RWPE1 (cell line): ENCODE results near the gene PSEN2.

Source experiments
- CTCF ChIA-PET: fragments of 350-600 bp; sonication (Branson Sonifier 250); formaldehyde crosslinking; extraction: SDS; loops from one replicate; lab custom pipeline; 2021; lab: Yijun Ruan, JAX
- POLR2A ChIA-PET: fragments of 400-600 bp; formaldehyde crosslinking; extraction: SDS; loops from one replicate; lab custom pipeline; 2020; ENCODE audit warnings: antibody characterized with exemption; ENCODE audit not compliant: low non-redundant PET; lab: Yijun Ruan, JAX
- DNase-seq: peaks from one replicate; pipeline ENCODE4 v3.0.0; 2012; ENCODE audit warnings: low spot score
- H3K27ac ChIP-seq: fragments of 450-650 bp; 2 replicates; pipeline ENCODE4 v1.5.1; 2017
- CTCF ChIP-seq: fragments of 450-650 bp; conservative IDR thresholded peaks from 2 replicates; pipeline ENCODE4 v1.5.1; 2017; ENCODE audit warnings: low read depth, mild to moderate bottlenecking

PSEN2 gene

GRCh38 chr1:226894826-226895225 is 24.4 kb downstream of the PSEN2 start:
- no peak overlapping the region for H3K27ac ChIP-seq
- ChIA-PET CTCF (no interaction called here), POLR2A (no interaction called here)
- DNase-seq: no peak
- TF ChIP-seq CTCF: no peak

DNA sequence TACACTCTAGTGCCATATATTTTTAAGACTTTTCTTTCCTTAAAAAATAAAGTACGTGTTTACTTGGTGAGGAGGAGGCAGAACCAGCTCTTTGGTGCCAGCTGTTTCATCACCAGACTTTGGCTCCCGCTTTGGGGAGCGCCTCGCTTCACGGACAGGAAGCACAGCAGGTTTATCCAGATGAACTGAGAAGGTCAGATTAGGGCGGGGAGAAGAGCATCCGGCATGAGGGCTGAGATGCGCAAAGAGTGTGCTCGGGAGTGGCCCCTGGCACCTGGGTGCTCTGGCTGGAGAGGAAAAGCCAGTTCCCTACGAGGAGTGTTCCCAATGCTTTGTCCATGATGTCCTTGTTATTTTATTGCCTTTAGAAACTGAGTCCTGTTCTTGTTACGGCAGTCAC is 25.2 kb downstream of the PSEN2 start:
- no peak overlapping the region for H3K27ac ChIP-seq
- ChIA-PET CTCF (interaction anchor here (0.6 kb wide), 1 partner anchor 58 kb away, joined by 3 read pairs; no protein-coding TSS in a partner anchor), POLR2A (no interaction called here)
- no peak for TF ChIP-seq CTCF
- DNase-seq: no peak

GRCh38 chr1:226898246-226898645 is 27.8 kb downstream of the PSEN2 start:
- ChIA-PET CTCF (no interaction called here), POLR2A (no interaction called here)
- DNase-seq: no peak
- no peak overlapping the region for H3K27ac ChIP-seq
- TF ChIP-seq CTCF: no peak

DNA sequence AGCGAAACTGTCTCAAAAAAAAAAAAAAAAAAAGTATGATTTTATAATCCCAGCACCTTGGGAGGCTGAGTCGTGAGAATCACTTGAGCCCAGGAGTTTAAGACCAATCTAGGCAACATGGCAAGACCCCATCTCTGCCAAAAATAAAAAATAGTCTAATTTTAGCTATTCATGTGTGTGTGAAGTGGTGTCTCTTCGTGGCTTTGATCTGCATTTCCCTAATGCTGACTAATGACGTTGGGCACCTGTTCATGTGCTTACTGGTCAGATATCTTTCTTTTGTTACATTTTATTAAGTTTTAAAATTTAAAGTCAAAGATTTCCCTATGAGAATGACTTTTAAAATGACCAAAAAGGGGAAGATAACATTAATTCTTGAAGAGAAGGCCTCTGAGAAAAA is 31.0 kb downstream of the PSEN2 start:
- TF ChIP-seq CTCF: no peak
- H3K27ac ChIP-seq: no peak overlapping the region
- POLR2A ChIA-PET: no interaction called here
- CTCF ChIA-PET: interaction anchor here (1.8 kb wide), 1 partner anchor 493 kb away, joined by 3 read pairs; no protein-coding TSS in a partner anchor
- no peak for DNase-seq

DNA sequence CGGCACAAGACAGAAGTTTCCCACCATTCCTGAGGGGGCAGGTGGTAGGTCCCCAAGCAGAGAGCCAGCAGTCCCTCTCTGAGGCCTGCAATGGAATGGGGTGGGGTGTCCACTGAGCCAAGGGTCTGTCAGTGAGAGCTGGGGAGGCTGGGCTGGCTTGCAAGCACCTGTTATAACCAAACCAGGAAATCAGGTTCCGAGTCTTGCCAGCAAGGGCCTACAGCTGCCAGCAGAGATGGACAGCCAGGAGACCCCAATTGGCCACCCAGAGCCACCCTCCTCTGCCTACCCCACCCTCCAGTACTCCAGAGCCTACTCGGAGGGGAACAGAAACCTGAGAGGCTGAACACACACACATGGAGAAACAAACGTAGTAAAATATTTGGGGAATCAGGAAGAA is 32.2 kb downstream of the PSEN2 start:
- POLR2A ChIA-PET: no interaction called here
- TF ChIP-seq CTCF: no peak
- CTCF ChIA-PET: interaction anchor here (1.8 kb wide), 1 partner anchor 494 kb away, joined by 3 read pairs; no protein-coding TSS in a partner anchor
- no peak overlapping the region for H3K27ac ChIP-seq
- DNase-seq: no peak

DNA sequence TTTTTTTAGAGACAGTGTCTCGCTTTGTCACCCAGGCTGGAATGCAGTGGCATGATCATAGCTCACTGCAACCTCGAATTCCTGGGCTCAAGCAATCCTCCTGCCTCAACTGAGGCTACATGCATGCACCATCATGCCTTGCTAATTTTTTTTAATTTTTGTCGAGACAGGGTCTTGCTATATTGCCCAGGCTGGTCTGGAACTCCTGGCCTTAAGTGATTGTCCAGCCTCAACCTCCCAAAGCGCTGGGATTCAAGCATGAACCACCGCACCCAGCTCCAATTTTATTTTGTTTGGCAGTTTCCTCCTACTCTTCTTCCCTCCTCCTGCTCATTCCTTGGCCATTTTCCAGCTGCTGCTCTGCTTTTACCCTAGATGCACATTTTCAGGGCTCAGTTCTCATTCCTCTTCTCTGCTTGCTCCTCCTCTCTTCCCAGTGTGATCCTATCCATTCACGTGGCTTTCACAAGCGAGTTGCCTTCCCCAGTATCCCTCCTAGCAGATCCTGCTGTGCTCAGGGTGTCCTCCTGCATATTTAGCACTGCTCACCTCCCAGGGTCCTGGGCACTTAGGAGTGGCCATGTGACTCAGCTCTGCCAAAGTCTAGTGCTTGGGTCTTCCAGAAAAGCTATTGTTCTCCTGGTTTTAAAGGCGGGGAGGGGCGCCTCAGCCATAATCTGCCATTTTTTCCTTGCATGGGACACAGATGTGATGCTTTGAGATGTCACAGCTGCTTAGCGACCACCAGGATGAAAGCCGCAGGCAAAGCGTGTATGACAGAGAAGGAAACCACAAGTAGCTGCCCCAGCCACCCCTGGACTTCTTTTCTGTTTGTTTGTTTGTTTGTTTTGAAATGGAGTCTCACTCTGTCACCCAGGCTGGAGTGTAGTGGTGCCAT is 33.7 kb downstream of the PSEN2 start:
- no peak for TF ChIP-seq CTCF
- CTCF ChIA-PET: interaction anchor here (1.5 kb wide), 1 partner anchor 278 kb away, joined by 3 read pairs; no protein-coding TSS in a partner anchor
- no peak for DNase-seq
- no peak overlapping the region for H3K27ac ChIP-seq
- POLR2A ChIA-PET: interaction anchor here (0.6 kb wide), 1 partner anchor 35 kb away, joined by 8 read pairs; no protein-coding TSS in a partner anchor
